Tibial nerve (tissue), 3 donors: ENCODE measurements around the gene SFMBT1.

Experiments
- POLR2A ChIP-seq, 2 donors: fragments of 450-650 bp; IDR thresholded peaks; one replicate each; pipeline ENCODE4 v1.6.1; 2017; ENCODE audit warnings: antibody characterized with exemption in 2 of 2, mild to moderate bottlenecking in 2 of 2, moderate library complexity in 2 of 2
- TF ChIP-seq, protein P1 (sequence below), 5 experiments: fragments of 200-600 bp in 3 of 5; fragments of 450-650 bp in 2 of 5; sonication (generic) in 3 of 5; IDR thresholded peaks; one replicate each; pipeline ENCODE4 v1.5.1; 2016 to 2019; ENCODE audit warnings: antibody characterized with exemption in 5 of 5, mild to moderate bottlenecking in 3 of 5, moderate library complexity in 2 of 5

DNA sequence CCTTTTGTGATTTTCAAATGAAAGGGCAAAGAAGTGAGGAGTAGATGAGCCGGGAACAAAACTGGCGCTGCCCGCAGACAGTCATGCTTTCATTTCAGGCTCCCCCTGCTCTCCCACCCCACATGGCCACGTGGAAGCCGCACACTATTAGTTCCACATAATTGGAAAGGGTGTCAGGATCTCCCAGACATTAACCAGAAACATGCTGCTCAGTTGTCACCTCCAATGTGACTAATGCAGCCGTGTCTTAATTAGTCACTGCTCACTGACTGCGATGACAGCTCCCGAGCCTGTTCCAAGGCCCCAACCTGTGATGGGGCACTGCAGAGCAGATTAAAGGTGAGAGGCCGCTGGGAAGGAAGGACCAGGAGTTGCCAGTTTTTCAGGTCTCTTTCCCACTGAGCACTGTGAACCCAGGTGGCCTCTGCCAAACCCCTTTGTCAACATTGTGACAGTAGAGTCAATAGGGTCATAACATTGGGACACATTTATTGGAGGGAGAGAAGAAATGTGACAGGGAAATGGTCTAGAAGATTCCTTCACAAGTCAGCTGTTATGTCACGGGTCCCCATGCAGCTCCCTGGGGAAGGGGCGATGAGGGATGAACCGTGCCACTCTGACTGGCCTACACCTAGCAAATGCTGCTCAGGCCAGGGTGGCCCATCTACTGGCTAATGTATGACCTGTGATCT lies 38.6 kb upstream of the SFMBT1 start:
- no peak for TF ChIP-seq POLR2A (IDR thresholded peaks at IDR 0.05)
- TF ChIP-seq, protein P1, sequence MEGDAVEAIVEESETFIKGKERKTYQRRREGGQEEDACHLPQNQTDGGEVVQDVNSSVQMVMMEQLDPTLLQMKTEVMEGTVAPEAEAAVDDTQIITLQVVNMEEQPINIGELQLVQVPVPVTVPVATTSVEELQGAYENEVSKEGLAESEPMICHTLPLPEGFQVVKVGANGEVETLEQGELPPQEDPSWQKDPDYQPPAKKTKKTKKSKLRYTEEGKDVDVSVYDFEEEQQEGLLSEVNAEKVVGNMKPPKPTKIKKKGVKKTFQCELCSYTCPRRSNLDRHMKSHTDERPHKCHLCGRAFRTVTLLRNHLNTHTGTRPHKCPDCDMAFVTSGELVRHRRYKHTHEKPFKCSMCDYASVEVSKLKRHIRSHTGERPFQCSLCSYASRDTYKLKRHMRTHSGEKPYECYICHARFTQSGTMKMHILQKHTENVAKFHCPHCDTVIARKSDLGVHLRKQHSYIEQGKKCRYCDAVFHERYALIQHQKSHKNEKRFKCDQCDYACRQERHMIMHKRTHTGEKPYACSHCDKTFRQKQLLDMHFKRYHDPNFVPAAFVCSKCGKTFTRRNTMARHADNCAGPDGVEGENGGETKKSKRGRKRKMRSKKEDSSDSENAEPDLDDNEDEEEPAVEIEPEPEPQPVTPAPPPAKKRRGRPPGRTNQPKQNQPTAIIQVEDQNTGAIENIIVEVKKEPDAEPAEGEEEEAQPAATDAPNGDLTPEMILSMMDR (IDR thresholded peaks at IDR 0.05): no peak
